Left renal pelvis (tissue), 4 donors: ENCODE measurements around the gene PALD1. TPM values are rescaled to one million over a fixed set of nuclear protein-coding genes. Genes with fewer than 3 reads are reported as not detected.

Source experiments
- polyA plus RNA-seq, 4 donors: library from polyadenylated mRNA; unstranded; fragments of 120-200 nt; gene quantifications; one replicate each; pipeline ENCODE4 v1.2.1, GENCODE V29; 2013; ENCODE audit not compliant: insufficient read length in 4 of 4

PALD1 gene
- polyA plus RNA-seq, 4 donors, result 9.2 to 11.8 (median 10.6) TPM

Other genes starting within 250 kb of the PALD1 start
- 100 to 1,000 TPM in 1 of 4 donors, 10 to 100 TPM in 3; 55.3 to 115 (median 89.4) TPM for gene PPA1, start 245.3 kb upstream of the PALD1 start, polyA plus RNA-seq
- under 1 TPM; 0.10 to 0.22 (median 0.12) TPM for gene NPFFR1, start 194.8 kb upstream of the PALD1 start, polyA plus RNA-seq
- gene LRRC20, start 96.1 kb upstream of the PALD1 start, polyA plus RNA-seq, result 10 to 100 TPM in 1 of 4 donors, 1 to 10 TPM in 3; 8.9 to 14.0 (median 9.2) TPM
- gene EIF4EBP2, start 74.6 kb upstream of the PALD1 start, polyA plus RNA-seq, result 10 to 100 TPM; 58.8 to 92.2 (median 79.5) TPM
- under 1 TPM in 3 of 4 donors, not detected in 1; 0.23 to 0.66 (median 0.52) TPM for gene NODAL, start 37.1 kb upstream of the PALD1 start, polyA plus RNA-seq
- gene PRF1, start 124.0 kb downstream of the PALD1 start, polyA plus RNA-seq, result 1 to 10 TPM in 1 of 4 donors, under 1 TPM in 3; 0.32 to 1.4 (median 0.84) TPM
- 1 to 10 TPM; 1.2 to 2.0 (median 1.3) TPM for gene ADAMTS14, start 193.7 kb downstream of the PALD1 start, polyA plus RNA-seq